NCI-H526 treated with DMSO at 0.1 percent for 48 hours (cell line): ENCODE measurements around the gene SEMA3D.

Experiments
- DNase-seq: peaks from one replicate; lab custom pipeline; 2025; lab: John Stamatoyannopoulos, UW

Gene SEMA3D

GRCh38 chr7:84985073-84985784 is 201.6 kb downstream of the SEMA3D start:
- no peak for DNase-seq

GRCh38 chr7:84982199-84982598 is 204.7 kb downstream of the SEMA3D start:
- no peak for DNase-seq

GRCh38 chr7:84981055-84981976 is 205.5 kb downstream of the SEMA3D start:
- DNase-seq: no peak

- DNase-seq: no peak
Observed at GRCh38 chr7:84975586-84976185, 211.2 kb downstream of the SEMA3D start.

GRCh38 chr7:84971360-84971759 is 215.5 kb downstream of the SEMA3D start:
- no peak for DNase-seq

GRCh38 chr7:84970670-84971069 is 216.2 kb downstream of the SEMA3D start:
- DNase-seq: no peak

GRCh38 chr7:84953234-84953633 is 233.6 kb downstream of the SEMA3D start:
- no peak for DNase-seq

- no peak for DNase-seq
Observed at GRCh38 chr7:84950836-84951235, 236.0 kb downstream of the SEMA3D start.

- DNase-seq: no peak
Observed at GRCh38 chr7:84949501-84949900, 237.4 kb downstream of the SEMA3D start.

GRCh38 chr7:84949067-84949466 is 237.8 kb downstream of the SEMA3D start:
- no peak for DNase-seq

- DNase-seq: no peak
Observed at GRCh38 chr7:84948634-84949033, 238.2 kb downstream of the SEMA3D start.

- no peak for DNase-seq
Observed at GRCh38 chr7:84946549-84946948, 240.3 kb downstream of the SEMA3D start.
